ENCODE measurements around the gene WDR4.
"Not testable (repeated sequence)": the region's sequence is repeated elsewhere in the genome, so short reads cannot be mapped to it uniquely, and the experiment has no call there.

Gene WDR4

GRCh38 chr21:42852925-42853570, 26.3 kb downstream of the WDR4 start:
- no peak for DNase-seq (ENCODE audit: low read depth, low spot score)

GRCh38 chr21:42851812-42852665, 27.3 kb downstream of the WDR4 start:
- no peak for DNase-seq (ENCODE audit: low read depth, low spot score)

GRCh38 chr21:42850866-42851391, 28.4 kb downstream of the WDR4 start:
- no peak for DNase-seq (ENCODE audit: low read depth, low spot score)

- no peak for DNase-seq (ENCODE audit: low read depth, low spot score)
These were observed 28.9 kb downstream of the WDR4 start for GRCh38 chr21:42850463-42850862.

GRCh38 chr21:42849759-42850412, 29.5 kb downstream of the WDR4 start:
- no peak for DNase-seq (ENCODE audit: low read depth, low spot score)

- no peak for DNase-seq (ENCODE audit: low read depth, low spot score)
These were observed 30.2 kb downstream of the WDR4 start for GRCh38 chr21:42848932-42849758.

GRCh38 chr21:42848144-42848931, 31.0 kb downstream of the WDR4 start:
- DNase-seq (ENCODE audit: low read depth, low spot score) = not testable (repeated sequence)

- DNase-seq (ENCODE audit: low read depth, low spot score) = no peak
These were observed 31.6 kb downstream of the WDR4 start for GRCh38 chr21:42847726-42848125.

- no peak for DNase-seq (ENCODE audit: low read depth, low spot score)
These were observed 32.2 kb downstream of the WDR4 start for GRCh38 chr21:42847051-42847707.

- no peak for DNase-seq (ENCODE audit: low read depth, low spot score)
These were observed 33.1 kb downstream of the WDR4 start for GRCh38 chr21:42846221-42846620.

- peak; percentile 62 for DNase-seq (ENCODE audit: low read depth, low spot score)
These were observed 33.9 kb downstream of the WDR4 start for GRCh38 chr21:42845296-42845965.

GRCh38 chr21:42844411-42845113, 34.8 kb downstream of the WDR4 start:
- DNase-seq (ENCODE audit: low read depth, low spot score) = peak; percentile 44

- no peak for DNase-seq (ENCODE audit: low read depth, low spot score)
These were observed 36.3 kb downstream of the WDR4 start for GRCh38 chr21:42843056-42843455.

- DNase-seq (ENCODE audit: low read depth, low spot score) = not testable (repeated sequence)
These were observed 37.3 kb downstream of the WDR4 start for GRCh38 chr21:42841916-42842655.

- no peak for DNase-seq (ENCODE audit: low read depth, low spot score)
These were observed 38.0 kb downstream of the WDR4 start for GRCh38 chr21:42841156-42841915.

GRCh38 chr21:42840411-42841155, 38.8 kb downstream of the WDR4 start:
- DNase-seq (ENCODE audit: low read depth, low spot score) = no peak

All from astrocyte of the hippocampus (primary cell).